Keratinocyte (primary cell): ENCODE data around the gene RAI2.

Experiments
- CTCF ChIP-seq, 3 experiments: IDR thresholded peaks in 1 of 3; conservative IDR thresholded peaks in 1 of 3; optimal IDR thresholded peaks in 1 of 3; 2 replicates in 2 of 3; 3 replicates in 1 of 3; pipeline versions ENCODE3 to v1.5.1; 2011; ENCODE audit warnings: low read length in 3 of 3, mild to moderate bottlenecking in 3 of 3, moderate library complexity in 2 of 3, control low read depth in 1 of 3, inconsistent platforms in 1 of 3; ENCODE audit not compliant: insufficient read depth in 2 of 3; ENCODE audit errors: extremely low read depth in 1 of 3
- EZH2 ChIP-seq: IDR thresholded peaks from one replicate; pipeline ENCODE4 v1.6.1; 2012; ENCODE audit warnings: inconsistent platforms, mild to moderate bottlenecking, low read length, moderate library complexity

- peak in 1 of 3 experiments; percentile 11 for TF ChIP-seq CTCF (optimal IDR thresholded peaks at IDR 0.05 in 1 of 3, IDR thresholded peaks at IDR 0.05 in 1 of 3, conservative IDR thresholded peaks at IDR 0.05 in 1 of 3; ENCODE audit: extremely low read depth in 1 of 3, insufficient read depth in 2 of 3, low read length in 3 of 3)
- TF ChIP-seq EZH2 = no peak
These were observed 15.0 kb upstream of the RAI2 start for GRCh38 chrX:17876135-17876534.
